ENCODE results near the gene RAX.

DNA sequence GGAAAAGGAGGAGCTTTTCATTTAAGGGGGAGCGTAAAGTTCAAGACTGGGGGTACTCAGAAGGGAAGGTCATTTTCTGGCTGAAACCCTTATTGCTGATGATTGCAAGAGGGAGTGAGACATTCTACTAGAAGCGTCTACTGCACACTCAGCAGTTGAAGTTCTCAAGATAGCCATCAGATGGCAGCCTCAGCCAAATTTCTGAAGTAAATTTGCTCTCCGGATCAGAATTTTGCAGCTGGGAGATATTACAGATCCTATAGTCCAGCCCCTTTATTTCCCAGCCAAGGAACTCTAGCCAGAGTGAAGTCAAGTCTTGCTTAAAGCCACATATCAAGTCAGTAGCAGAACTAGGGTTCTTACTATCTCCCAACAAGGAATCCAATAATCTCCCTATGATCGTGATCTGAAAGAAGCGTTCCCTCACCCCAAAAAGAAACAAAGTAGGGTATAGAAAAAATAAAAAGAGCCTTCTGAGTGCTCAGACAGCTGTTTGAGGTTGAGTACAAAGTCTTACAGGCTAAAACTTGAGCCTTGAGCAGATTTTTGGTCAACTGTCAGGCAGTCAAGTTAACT is 24.0 kb downstream of the RAX start:
- TF ChIP-seq, protein P1, sequence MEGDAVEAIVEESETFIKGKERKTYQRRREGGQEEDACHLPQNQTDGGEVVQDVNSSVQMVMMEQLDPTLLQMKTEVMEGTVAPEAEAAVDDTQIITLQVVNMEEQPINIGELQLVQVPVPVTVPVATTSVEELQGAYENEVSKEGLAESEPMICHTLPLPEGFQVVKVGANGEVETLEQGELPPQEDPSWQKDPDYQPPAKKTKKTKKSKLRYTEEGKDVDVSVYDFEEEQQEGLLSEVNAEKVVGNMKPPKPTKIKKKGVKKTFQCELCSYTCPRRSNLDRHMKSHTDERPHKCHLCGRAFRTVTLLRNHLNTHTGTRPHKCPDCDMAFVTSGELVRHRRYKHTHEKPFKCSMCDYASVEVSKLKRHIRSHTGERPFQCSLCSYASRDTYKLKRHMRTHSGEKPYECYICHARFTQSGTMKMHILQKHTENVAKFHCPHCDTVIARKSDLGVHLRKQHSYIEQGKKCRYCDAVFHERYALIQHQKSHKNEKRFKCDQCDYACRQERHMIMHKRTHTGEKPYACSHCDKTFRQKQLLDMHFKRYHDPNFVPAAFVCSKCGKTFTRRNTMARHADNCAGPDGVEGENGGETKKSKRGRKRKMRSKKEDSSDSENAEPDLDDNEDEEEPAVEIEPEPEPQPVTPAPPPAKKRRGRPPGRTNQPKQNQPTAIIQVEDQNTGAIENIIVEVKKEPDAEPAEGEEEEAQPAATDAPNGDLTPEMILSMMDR (conservative IDR thresholded peaks at IDR 0.05 in 1 of 2, IDR thresholded peaks at IDR 0.05 in 1 of 2; ENCODE audit: low read depth in 1 of 2, low read length in 2 of 2), result peak; percentile 81 to 89
- TF ChIP-seq EZH2 (IDR thresholded peaks at IDR 0.05; ENCODE audit: low read length, missing control alignments), result no peak

Data from fibroblast of lung (primary cell).